K562 (cell line): Measurements from ENCODE around the gene PLAAT5. TPM values are rescaled to one million over a fixed set of nuclear protein-coding genes. Genes with fewer than 3 reads are reported as not detected.
"Not testable (repeated sequence)": the region's sequence is repeated elsewhere in the genome, so short reads cannot be mapped to it uniquely, and the experiment has no call there.

ENCODE experiments used
- ATAC-seq: fragments of 200-7000 bp; cut with Tn5 transposase; 3 replicates; pipeline ENCODE4 v1.9.1; 2020; ENCODE audit warnings: moderate library complexity
- BruUV-seq: library from RNA; stranded (reverse); fragments of 400-500 nt; replicated peaks from 2 replicates; lab custom pipeline; 2021; lab: Mats Ljungman, UMichigan
- CTCF ChIA-PET: fragments of 300-600 bp; formaldehyde crosslinking; extraction: SDS; loops from one replicate; lab custom pipeline; 2021; ENCODE audit warnings: low intra/inter-chr PET ratio; lab: Yijun Ruan, JAX
- POLR2A ChIA-PET: fragments of 300-600, 350-650 bp; sonication (Branson Sonifier 250); formaldehyde crosslinking; extraction: SDS; loops from one replicate; lab custom pipeline; 2021; ENCODE audit warnings: antibody characterized with exemption, inconsistent platforms; lab: Yijun Ruan, JAX
- DNase-seq, 4 experiments: peaks; one replicate each; pipeline versions ENCODE4 v3.0.0 to v3.0.0-alpha.2; 2011 to 2018; ENCODE audit warnings: low spot score in 3 of 4, mixed read lengths in 3 of 4; ENCODE audit errors: extremely low read depth in 1 of 4
- FAIRE-seq: peaks from 2 replicates; lab custom pipeline; 2011; peaks lifted over from hg19 to GRCh38; lab: Jason Lieb, UNC
- H2AFZ ChIP-seq: 2 replicates; pipeline ENCODE4 v1.6.0; 2011; ENCODE audit warnings: low read depth, low read length, control low read depth, inconsistent platforms
- H3K27ac ChIP-seq: fragments of 200-600 bp; 3 replicates; pipeline ENCODE4 v1.8.0; 2011; ENCODE audit warnings: low read depth, mild to moderate bottlenecking, control low read depth, inconsistent platforms, low read length, moderate library complexity, mixed read lengths; ENCODE audit errors: extremely low read depth
- H3K27me3 ChIP-seq, 2 experiments: fragments of 300-600 bp in 1 of 2; 2 replicates in 1 of 2; 3 replicates in 1 of 2; pipeline versions ENCODE4 v1.6.0 to v1.8.0; 2011; ENCODE audit warnings: inconsistent platforms in 2 of 2, low read length in 2 of 2, mild to moderate bottlenecking in 1 of 2, mixed read lengths in 1 of 2, moderate library complexity in 1 of 2; ENCODE audit not compliant: control insufficient read depth in 2 of 2, insufficient read depth in 2 of 2
- H3K36me3 ChIP-seq: fragments of 300-600 bp; 3 replicates; pipeline ENCODE4 v1.8.0; 2011; ENCODE audit warnings: mild to moderate bottlenecking, low read length, inconsistent platforms; ENCODE audit not compliant: control insufficient read depth, insufficient read depth
- H3K4me1 ChIP-seq, 2 experiments: fragments of 200-600 bp in 1 of 2; replicated peaks in 1 of 2; 2 replicates in 1 of 2; 3 replicates in 1 of 2; pipeline versions ENCODE4 v1.5.1 to v1.8.0; 2011; ENCODE audit warnings: inconsistent platforms in 2 of 2, low read length in 2 of 2, mild to moderate bottlenecking in 1 of 2, mixed read lengths in 1 of 2, moderate library complexity in 1 of 2; ENCODE audit not compliant: control insufficient read depth in 2 of 2, insufficient read depth in 2 of 2
- H3K4me2 ChIP-seq: 2 replicates; pipeline ENCODE4 v1.6.1; 2011; ENCODE audit warnings: low read length, control low read depth, inconsistent platforms, mixed read lengths; ENCODE audit not compliant: insufficient read depth
- H3K4me3 ChIP-seq: fragments of 200-600 bp; sonication (generic), shearing (Covaris generic); 2 replicates; pipeline ENCODE4 v1.5.1; 2016; ENCODE audit warnings: control low read depth, inconsistent platforms
- H3K79me2 ChIP-seq: fragments of 200-600 bp; 3 replicates; pipeline ENCODE4 v1.8.0; 2011; ENCODE audit warnings: low read length, inconsistent platforms; ENCODE audit not compliant: control insufficient read depth, insufficient read depth
- H3K9ac ChIP-seq, 2 experiments: 2 replicates each; pipeline versions ENCODE4 v1.6.0 to v1.6.1; 2011; ENCODE audit warnings: low read depth in 2 of 2, low read length in 2 of 2, control low read depth in 1 of 2, inconsistent platforms in 1 of 2, mild to moderate bottlenecking in 1 of 2, mixed read lengths in 1 of 2; ENCODE audit not compliant: insufficient read depth in 1 of 2
- H3K9me1 ChIP-seq: one replicate; pipeline ENCODE4 v1.6.0; 2011; ENCODE audit warnings: inconsistent platforms, mild to moderate bottlenecking, low read length, moderate library complexity; ENCODE audit not compliant: control insufficient read depth, insufficient read depth
- H3K9me3 ChIP-seq: replicated peaks from 2 replicates; pipeline ENCODE4 v1.5.1; 2011; ENCODE audit warnings: low read depth, low read length, inconsistent platforms; ENCODE audit not compliant: control insufficient read depth, insufficient read depth
- H4K20me1 ChIP-seq: replicated peaks from 2 replicates; pipeline ENCODE4 v1.6.1; 2011; ENCODE audit warnings: low read length, inconsistent platforms, mixed read lengths; ENCODE audit not compliant: control insufficient read depth, insufficient read depth
- ETV5 ChIP-seq: sonication (generic); formaldehyde crosslinking; IDR thresholded peaks from 2 replicates; pipeline ENCODE4 v1.4.0; 2020; ENCODE audit warnings: low read depth, mild to moderate bottlenecking, missing genetic modification reagents
- LCOR ChIP-seq: sonication (generic); formaldehyde crosslinking; IDR thresholded peaks from 2 replicates; pipeline ENCODE4 v1.8.0; 2022; ENCODE audit warnings: mild to moderate bottlenecking, missing genetic modification reagents
- MTF1 ChIP-seq: fragments of 250-450 bp; sonication (Bioruptor Pico); IDR thresholded peaks from 2 replicates; pipeline ENCODE4 v1.9.0; 2021; ENCODE audit warnings: moderate library complexity, mild to moderate bottlenecking, inconsistent platforms, borderline replicate concordance
- PCBP1 ChIP-seq: fragments of 200-400 bp; formaldehyde crosslinking; IDR thresholded peaks from 2 replicates; pipeline ENCODE4 v1.6.1; 2018; ENCODE audit warnings: mild to moderate bottlenecking, low read depth, low read length; ENCODE audit not compliant: poor library complexity, severe bottlenecking
- RBM22 ChIP-seq: fragments of 200-400 bp; formaldehyde crosslinking; IDR thresholded peaks from 2 replicates; pipeline ENCODE4 v1.6.1; 2018; ENCODE audit warnings: low read length, low read depth; ENCODE audit not compliant: poor library complexity, severe bottlenecking
- RCOR1 ChIP-seq, 2 experiments: IDR thresholded peaks; 2 replicates each; pipeline ENCODE4 v1.6.1; 2012; ENCODE audit warnings: low read depth in 2 of 2, low read length in 2 of 2, borderline replicate concordance in 1 of 2, improper control_type of control experiment in 1 of 2
- STAT5A ChIP-seq: IDR thresholded peaks from 2 replicates; pipeline ENCODE4 v1.6.1; 2012; ENCODE audit warnings: low read length, inconsistent platforms, borderline replicate concordance
- TEAD2 ChIP-seq: fragments of 450-650 bp; IDR thresholded peaks from 2 replicates; pipeline ENCODE4 v1.6.1; 2016; ENCODE audit warnings: missing genetic modification characterization, control low read depth, missing compliant biosample characterization
- TRIM24 ChIP-seq, 2 experiments: fragments of 450-650 bp; IDR thresholded peaks; 2 replicates each; pipeline ENCODE4 v1.6.1; 2016
- ZKSCAN3 ChIP-seq: fragments of 250-450 bp; sonication (Bioruptor Pico); IDR thresholded peaks from 2 replicates; pipeline ENCODE4 v1.4.0; 2020
- ZNF133 ChIP-seq: fragments of 250-450 bp; sonication (Bioruptor Pico); IDR thresholded peaks from 2 replicates; pipeline ENCODE4 v1.4.0; 2020; ENCODE audit warnings: mild to moderate bottlenecking
- ZNF212 ChIP-seq: fragments of 450-650 bp; formaldehyde crosslinking; IDR thresholded peaks from 2 replicates; pipeline ENCODE4 v1.4.0; 2020; ENCODE audit warnings: mild to moderate bottlenecking
- WGBS: fragments of 100-300 bp; shearing (Covaris generic); methylation state at CpG from one replicate; pipeline ENCODE4 v1.1.6; 2016; ENCODE audit warnings: low coverage, mixed read lengths; ENCODE audit not compliant: insufficient coverage; ENCODE audit errors: missing lambda C conversion rate; 5-methylcytosine and 5-hydroxymethylcytosine counted together
- in situ Hi-C: fragments of 300-500 bp; cut with MboI; formaldehyde crosslinking; loops from 4 replicates; pipeline ENCODE4 v1.15.0; 2018; ENCODE audit warnings: inconsistent platforms, mixed read lengths
- intact Hi-C: fragments of 100-400 bp; cut with micrococcal nuclease; formaldehyde crosslinking; loops from 2 replicates; pipeline ENCODE4 v1.14.2; 2022
- polyA plus RNA-seq, 8 experiments: library from polyadenylated mRNA; depleted of rRNA in 4 of 8; stranded (reverse) in 5 of 8; unstranded in 3 of 8; fragments of >200 nt; fragmentation: Nextera tagmentation in 2 of 8; fragmentation: Illumina TruSeq in 1 of 8; extraction: Ambion mirVana in 2 of 8; extraction: Trizol in 1 of 8; gene quantifications; 2 replicates each; pipeline versions ENCODE4 v1.2.1 to v1.2.3, GENCODE V29; 2011 to 2014; ENCODE audit warnings: inconsistent platforms in 1 of 8, missing spikeins in 1 of 8
- total RNA-seq, 7 experiments: library from RNA; depleted of rRNA in 6 of 7; stranded (reverse); fragments of >200 nt in 6 of 7; fragmentation: Illumina TruSeq in 2 of 7; extraction: Trizol in 2 of 7; gene quantifications; 2 replicates each; pipeline versions ENCODE4 v1.2.1 to v1.2.3, GENCODE V29; 2011 to 2021; ENCODE audit warnings: low replicate concordance in 1 of 7
- TF ChIP-seq, protein P1 (sequence below): fragments of 250-450 bp; sonication (Bioruptor Pico); IDR thresholded peaks from 2 replicates; pipeline ENCODE4 v1.4.0; 2020
- TF ChIP-seq, protein P2 (sequence below): fragments of 450-650 bp; IDR thresholded peaks from 2 replicates; pipeline ENCODE4 v1.6.1; 2016
- TF ChIP-seq, protein P3 (sequence below): sonication (generic); formaldehyde crosslinking; IDR thresholded peaks from 2 replicates; pipeline ENCODE4 v1.8.0; 2022; ENCODE audit warnings: mild to moderate bottlenecking, missing genetic modification reagents

Gene PLAAT5
- total and polyA plus RNA-seq, 9 of the 15 experiments (the other 6 are each of a cell fraction or from before 2014, with no cell fraction given): not detected

DNA sequence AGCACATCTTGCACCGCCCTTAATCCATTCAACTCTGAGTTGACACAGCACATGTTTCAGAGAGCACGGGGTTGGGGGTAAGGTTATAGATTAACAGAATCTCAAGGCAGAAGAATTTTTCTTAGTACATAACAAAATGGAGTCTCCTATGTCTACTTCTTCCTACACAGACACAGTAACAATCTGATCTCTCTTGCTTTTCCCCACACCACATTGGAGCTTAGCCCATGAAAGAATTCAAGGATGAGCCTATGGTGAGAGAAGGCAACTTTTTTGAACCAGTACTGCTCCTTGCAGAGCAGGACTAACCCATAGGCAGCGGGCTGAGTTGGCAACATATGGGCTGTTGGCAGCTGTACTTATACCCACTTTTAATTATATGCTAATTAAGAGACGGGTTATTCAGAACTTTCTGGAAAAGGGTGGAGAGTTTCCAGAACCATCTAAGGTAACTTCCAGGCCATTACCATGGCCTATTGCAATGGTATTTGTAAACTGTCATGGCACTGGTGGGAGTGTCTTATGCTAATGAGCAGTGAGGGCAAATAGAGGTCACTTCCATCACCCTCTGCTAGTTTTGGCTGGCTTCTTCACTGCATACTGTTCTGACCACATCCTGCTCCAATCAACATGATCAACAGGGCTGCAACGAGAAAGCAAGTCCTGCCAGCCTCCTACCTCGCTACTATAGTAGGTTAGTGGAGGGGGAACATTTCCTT, 40.3 kb upstream of the PLAAT5 start (continued):
- TF ChIP-seq, protein P1, sequence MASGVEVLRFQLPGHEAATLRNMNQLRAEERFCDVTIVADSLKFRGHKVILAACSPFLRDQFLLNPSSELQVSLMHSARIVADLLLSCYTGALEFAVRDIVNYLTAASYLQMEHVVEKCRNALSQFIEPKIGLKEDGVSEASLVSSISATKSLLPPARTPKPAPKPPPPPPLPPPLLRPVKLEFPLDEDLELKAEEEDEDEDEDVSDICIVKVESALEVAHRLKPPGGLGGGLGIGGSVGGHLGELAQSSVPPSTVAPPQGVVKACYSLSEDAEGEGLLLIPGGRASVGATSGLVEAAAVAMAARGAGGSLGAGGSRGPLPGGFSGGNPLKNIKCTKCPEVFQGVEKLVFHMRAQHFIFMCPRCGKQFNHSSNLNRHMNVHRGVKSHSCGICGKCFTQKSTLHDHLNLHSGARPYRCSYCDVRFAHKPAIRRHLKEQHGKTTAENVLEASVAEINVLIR (CRISPR knock-in tag): peak; percentile 75
- TF ChIP-seq, protein P2, sequence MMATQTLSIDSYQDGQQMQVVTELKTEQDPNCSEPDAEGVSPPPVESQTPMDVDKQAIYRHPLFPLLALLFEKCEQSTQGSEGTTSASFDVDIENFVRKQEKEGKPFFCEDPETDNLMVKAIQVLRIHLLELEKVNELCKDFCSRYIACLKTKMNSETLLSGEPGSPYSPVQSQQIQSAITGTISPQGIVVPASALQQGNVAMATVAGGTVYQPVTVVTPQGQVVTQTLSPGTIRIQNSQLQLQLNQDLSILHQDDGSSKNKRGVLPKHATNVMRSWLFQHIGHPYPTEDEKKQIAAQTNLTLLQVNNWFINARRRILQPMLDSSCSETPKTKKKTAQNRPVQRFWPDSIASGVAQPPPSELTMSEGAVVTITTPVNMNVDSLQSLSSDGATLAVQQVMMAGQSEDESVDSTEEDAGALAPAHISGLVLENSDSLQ: peak; percentile 77
- peak in 1 of 2 experiments; percentile 57; a peak in 1 of 4 replicates for TF ChIP-seq TRIM24 (IDR thresholded peaks at IDR 0.05)

DNA sequence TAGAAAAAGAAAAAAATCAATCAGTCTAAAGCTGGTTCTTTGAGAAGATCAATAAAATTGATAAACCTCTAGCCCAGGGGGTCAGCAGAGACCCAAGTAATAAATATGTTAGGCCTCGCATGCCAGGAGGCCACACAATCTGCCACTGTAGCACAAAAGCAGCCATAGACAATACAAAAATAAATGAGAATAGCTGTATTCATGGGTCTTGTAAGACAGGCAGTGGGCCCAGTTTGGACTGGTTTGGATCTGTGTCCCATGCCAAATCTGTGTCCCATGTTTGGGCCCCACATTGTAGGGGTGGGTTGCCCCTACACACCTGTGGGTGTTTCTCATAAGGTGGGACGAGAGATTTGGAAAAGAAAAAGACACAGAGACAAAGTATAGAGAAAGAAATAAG, 39.1 kb upstream of the PLAAT5 start:
- H3K4me2 ChIP-seq: no peak overlapping the region

DNA sequence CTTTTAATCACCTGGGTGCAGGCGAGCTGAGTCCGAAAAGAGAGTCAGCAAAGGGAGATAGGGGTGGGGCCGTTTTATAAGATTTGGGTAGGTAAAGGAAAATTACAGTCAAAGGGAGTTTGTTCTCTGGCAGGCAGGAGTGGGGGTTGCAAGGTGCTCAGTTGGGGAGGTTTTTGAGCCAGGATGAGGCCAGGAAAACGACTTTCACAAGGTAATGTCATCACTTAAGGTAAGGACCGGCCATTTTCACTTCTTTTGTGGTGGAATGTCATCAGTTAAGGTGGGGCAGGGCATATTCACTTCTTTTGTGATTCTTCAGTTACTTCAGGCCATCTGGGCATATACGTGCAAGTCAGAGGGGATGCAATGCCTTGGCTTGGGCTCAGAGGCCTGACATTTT, 38.4 kb upstream of the PLAAT5 start:
- in situ Hi-C loops, H3K36me3 ChIP-seq, H3K27ac ChIP-seq, intact Hi-C loops, H3K4me3 ChIP-seq, BruUV-seq, H4K20me1 ChIP-seq, H3K9me1 ChIP-seq, H3K27me3 ChIP-seq, FAIRE-seq, CTCF ChIA-PET, H3K9me3 ChIP-seq, ATAC-seq, DNase-seq, H3K79me2 ChIP-seq, H3K9ac ChIP-seq, H3K4me2 ChIP-seq: not testable (repeated sequence)
- 30% methylated on average over 6 of the region's 6 CpGs for WGBS
- H2AFZ ChIP-seq: peak overlapping the region; percentile 63; the same call in 1 of the 2 replicates
- H3K4me1 ChIP-seq: peaks cover 0 to 40% of the 10 kb centered on the region in 2 experiments; a peak in 4 of 5 replicates
- POLR2A ChIA-PET: interaction anchor here (0.7 to 1.2 kb wide), 2 partner anchors 9 to 282 kb away, joined by 3 read pairs; no protein-coding TSS in a partner anchor

More for the DNA sequence above, 39.1 kb upstream of the PLAAT5 start:
- FAIRE-seq (no peak), DNase-seq (no peak), ATAC-seq (no peak)
- ChIA-PET CTCF (no interaction called here), POLR2A (interaction anchor here (0.7 to 1.2 kb wide), 2 partner anchors 8 to 281 kb away, joined by 3 read pairs; no protein-coding TSS in a partner anchor)
- Histone ChIP-seq H3K27me3 (no peaks in the 10 kb centered on the region), H3K4me3 (no peak overlapping the region), H3K9ac (no peak overlapping the region), H4K20me1 (no peaks in the 10 kb centered on the region), H2AFZ (peak overlapping the region; percentile 76; the same call in 1 of the 2 replicates), H3K9me1 (no peaks in the 10 kb centered on the region), H3K79me2 (no peaks in the 10 kb centered on the region), H3K36me3 (no peaks in the 10 kb centered on the region), H3K4me1 (peaks cover 1 to 47% of the 10 kb centered on the region in 2 experiments; a peak in 4 of 5 replicates), H3K27ac (no peak overlapping the region), H3K9me3 (no peaks in the 10 kb centered on the region)
- in situ Hi-C loops: no loop called here
- TF ChIP-seq ZKSCAN3 (CRISPR knock-in tag): no peak
- no peak for TF ChIP-seq ETV5
- TF ChIP-seq PCBP1: no peak
- no peak for TF ChIP-seq ZNF212 (CRISPR knock-in tag)
- TF ChIP-seq, protein P3, sequence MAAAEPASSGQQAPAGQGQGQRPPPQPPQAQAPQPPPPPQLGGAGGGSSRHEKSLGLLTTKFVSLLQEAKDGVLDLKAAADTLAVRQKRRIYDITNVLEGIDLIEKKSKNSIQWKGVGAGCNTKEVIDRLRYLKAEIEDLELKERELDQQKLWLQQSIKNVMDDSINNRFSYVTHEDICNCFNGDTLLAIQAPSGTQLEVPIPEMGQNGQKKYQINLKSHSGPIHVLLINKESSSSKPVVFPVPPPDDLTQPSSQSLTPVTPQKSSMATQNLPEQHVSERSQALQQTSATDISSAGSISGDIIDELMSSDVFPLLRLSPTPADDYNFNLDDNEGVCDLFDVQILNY: no peak
- no peak for TF ChIP-seq ZNF133 (CRISPR knock-in tag)
- TF ChIP-seq TEAD2 (tag): no peak
- no peak for TF ChIP-seq LCOR (CRISPR knock-in tag)
- no peak for TF ChIP-seq STAT5A
- TF ChIP-seq RBM22: no peak
- no peak for TF ChIP-seq RCOR1 (IDR thresholded peaks at IDR 0.05; ENCODE audit: borderline replicate concordance in 1 of 2, low read depth in 2 of 2, low read length in 2 of 2)
- no peak for TF ChIP-seq MTF1
- intact Hi-C loops: no loop called here
- BruUV-seq: no TSS peak
- 67% methylated on average over 2 of the region's 2 CpGs for WGBS
